ENCODE data around the gene ZNF394. TPM values are rescaled to one million over a fixed set of nuclear protein-coding genes. Genes with fewer than 3 reads are reported as not detected.

ZNF394 gene
- total and polyA plus RNA-seq, 9 donors: 19.2 to 43.8 (median 30.6) TPM

DNA sequence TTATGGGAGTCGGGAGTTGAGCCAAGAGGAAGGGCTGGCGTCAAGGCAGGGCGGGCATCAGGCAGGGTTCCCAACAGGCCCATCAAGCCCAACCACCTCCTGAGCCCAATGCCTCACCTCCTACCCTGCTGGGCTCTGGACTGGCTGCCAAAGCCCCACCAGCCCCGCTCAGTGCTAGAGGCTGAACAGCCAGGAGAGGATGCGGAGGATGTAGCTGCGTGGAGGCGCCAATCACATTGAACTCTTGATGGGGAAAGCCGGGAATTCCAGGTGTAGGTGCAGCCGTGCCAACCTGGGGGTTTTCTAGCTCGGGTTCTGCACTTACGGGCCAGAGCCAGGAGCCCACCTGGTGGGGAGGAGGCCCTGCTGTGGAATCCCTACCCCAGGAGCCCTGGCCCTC lies 47.0 kb downstream of the ZNF394 start:
- H3K36me3 ChIP-seq: no peaks in the 10 kb centered on the region
- no peaks in the 10 kb centered on the region for H3K27me3 ChIP-seq
- no peaks in the 10 kb centered on the region for H3K9me3 ChIP-seq
- intact Hi-C loops (cut with DNase I): no loop called here
- no peaks in the 10 kb centered on the region for H3K4me1 ChIP-seq (ENCODE audit: insufficient read depth)
- no peak for TF ChIP-seq EP300 (IDR thresholded peaks at IDR 0.05)
- TF ChIP-seq, protein P1, sequence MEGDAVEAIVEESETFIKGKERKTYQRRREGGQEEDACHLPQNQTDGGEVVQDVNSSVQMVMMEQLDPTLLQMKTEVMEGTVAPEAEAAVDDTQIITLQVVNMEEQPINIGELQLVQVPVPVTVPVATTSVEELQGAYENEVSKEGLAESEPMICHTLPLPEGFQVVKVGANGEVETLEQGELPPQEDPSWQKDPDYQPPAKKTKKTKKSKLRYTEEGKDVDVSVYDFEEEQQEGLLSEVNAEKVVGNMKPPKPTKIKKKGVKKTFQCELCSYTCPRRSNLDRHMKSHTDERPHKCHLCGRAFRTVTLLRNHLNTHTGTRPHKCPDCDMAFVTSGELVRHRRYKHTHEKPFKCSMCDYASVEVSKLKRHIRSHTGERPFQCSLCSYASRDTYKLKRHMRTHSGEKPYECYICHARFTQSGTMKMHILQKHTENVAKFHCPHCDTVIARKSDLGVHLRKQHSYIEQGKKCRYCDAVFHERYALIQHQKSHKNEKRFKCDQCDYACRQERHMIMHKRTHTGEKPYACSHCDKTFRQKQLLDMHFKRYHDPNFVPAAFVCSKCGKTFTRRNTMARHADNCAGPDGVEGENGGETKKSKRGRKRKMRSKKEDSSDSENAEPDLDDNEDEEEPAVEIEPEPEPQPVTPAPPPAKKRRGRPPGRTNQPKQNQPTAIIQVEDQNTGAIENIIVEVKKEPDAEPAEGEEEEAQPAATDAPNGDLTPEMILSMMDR (IDR thresholded peaks at IDR 0.05): no peak
- TF ChIP-seq POLR2A (IDR thresholded peaks at IDR 0.05): no peak
- WGBS, 3 donors: 77 to 81% (median 80%) methylated on average over 11 of the region's 11 CpGs
- H3K27ac ChIP-seq: no peak overlapping the region
- no peak for DNase-seq
- no peak overlapping the region for H3K4me3 ChIP-seq

DNA sequence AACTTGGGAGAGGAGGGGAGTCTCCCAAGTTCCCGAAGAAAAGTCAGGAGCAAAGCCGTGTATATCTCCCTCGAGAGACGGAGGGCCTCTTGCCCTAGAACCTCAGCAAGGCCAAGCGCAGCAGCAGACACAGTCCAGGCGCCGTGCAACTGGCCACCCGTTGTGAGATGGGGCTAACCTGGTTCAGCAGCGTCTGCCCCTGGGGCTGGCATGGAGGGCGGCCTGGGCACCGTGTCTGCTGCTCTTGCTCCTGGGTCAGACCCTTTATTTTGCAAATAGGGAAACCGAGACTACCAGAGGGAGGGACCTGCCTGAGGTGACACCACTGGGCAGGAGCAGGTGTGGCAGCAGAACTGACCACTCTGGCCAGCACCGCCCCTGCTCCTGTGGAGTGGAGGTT lies 47.5 kb downstream of the ZNF394 start:
- 80 to 84% (median 84%) methylated on average over 13 of the region's 13 CpGs for WGBS, 3 donors
- TF ChIP-seq POLR2A (IDR thresholded peaks at IDR 0.05): no peak
- TF ChIP-seq, protein P1 (IDR thresholded peaks at IDR 0.05): no peak
- no peak for TF ChIP-seq EP300 (IDR thresholded peaks at IDR 0.05)
- H3K36me3 ChIP-seq: no peaks in the 10 kb centered on the region

DNA sequence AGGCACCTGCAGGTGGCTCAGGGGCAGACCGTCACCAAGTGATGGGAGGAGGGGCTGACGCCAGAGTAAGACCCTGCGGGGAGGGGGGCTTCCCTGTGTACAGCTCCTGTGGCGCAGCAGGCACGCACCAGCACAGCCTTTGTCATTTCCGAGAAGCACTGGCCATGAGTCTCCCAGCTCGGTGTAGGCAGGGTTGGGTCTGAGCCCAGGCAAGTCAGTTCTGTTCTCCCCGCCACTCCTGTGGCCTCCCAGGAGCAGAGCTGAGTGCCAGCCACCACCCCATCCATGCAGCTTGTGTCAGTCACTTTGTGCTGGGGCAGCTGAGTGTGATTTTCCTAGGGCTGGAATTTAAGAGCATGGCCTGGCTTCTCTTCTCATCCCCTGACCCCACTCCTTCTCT lies 48.1 kb downstream of the ZNF394 start:
- WGBS, 3 donors: 75 to 85% (median 85%) methylated on average over 8 of the region's 8 CpGs

More for the DNA sequence above, 47.5 kb downstream of the ZNF394 start:
- no peaks in the 10 kb centered on the region for H3K27me3 ChIP-seq
- intact Hi-C loops (cut with DNase I): no loop called here
- no peak for DNase-seq
- H3K4me1 ChIP-seq (ENCODE audit: insufficient read depth): no peaks in the 10 kb centered on the region
- H3K27ac ChIP-seq: no peak overlapping the region
- H3K9me3 ChIP-seq: no peaks in the 10 kb centered on the region
- H3K4me3 ChIP-seq: no peak overlapping the region

DNA sequence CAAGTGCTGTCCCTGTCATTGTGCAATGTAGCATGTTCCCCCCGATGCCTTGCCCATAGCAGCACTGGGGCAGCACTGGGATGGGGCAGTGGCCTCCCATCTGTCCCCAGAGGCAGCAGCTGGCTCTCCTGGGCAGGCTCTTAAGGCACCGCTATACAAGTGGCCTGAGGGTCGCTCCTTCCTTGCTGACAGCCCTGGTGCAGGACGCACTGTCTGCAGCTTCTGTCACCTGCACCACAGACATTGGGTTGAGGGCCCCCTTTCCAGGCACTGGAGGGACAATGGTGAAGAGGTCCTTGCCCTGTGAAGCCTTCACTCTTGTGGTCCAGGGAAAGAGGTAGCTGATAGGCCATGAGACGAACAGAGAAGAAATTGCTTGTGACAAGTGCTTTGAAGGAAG lies 50.8 kb downstream of the ZNF394 start:
- H3K27ac ChIP-seq: no peak overlapping the region
- WGBS, 3 donors: 92 to 96% (median 93%) methylated on average over 5 of the region's 5 CpGs
- TF ChIP-seq EP300 (IDR thresholded peaks at IDR 0.05) (no peak), POLR2A (IDR thresholded peaks at IDR 0.05) (no peak)
- TF ChIP-seq, protein P1 (IDR thresholded peaks at IDR 0.05): no peak
- no peak for DNase-seq
- no peaks in the 10 kb centered on the region for H3K27me3 ChIP-seq
- no peaks in the 10 kb centered on the region for H3K4me1 ChIP-seq (ENCODE audit: insufficient read depth)
- intact Hi-C loops (cut with DNase I): no loop called here
- no peak overlapping the region for H3K4me3 ChIP-seq
- no peaks in the 10 kb centered on the region for H3K36me3 ChIP-seq
- H3K9me3 ChIP-seq: no peaks in the 10 kb centered on the region

More for the DNA sequence above, 48.1 kb downstream of the ZNF394 start:
- DNase-seq: no peak
- H3K27me3 ChIP-seq: no peaks in the 10 kb centered on the region
- no peak overlapping the region for H3K4me3 ChIP-seq
- no peaks in the 10 kb centered on the region for H3K4me1 ChIP-seq (ENCODE audit: insufficient read depth)
- H3K36me3 ChIP-seq: no peaks in the 10 kb centered on the region
- H3K27ac ChIP-seq: no peak overlapping the region
- intact Hi-C loops (cut with DNase I): no loop called here
- no peaks in the 10 kb centered on the region for H3K9me3 ChIP-seq
- TF ChIP-seq, protein P1 (IDR thresholded peaks at IDR 0.05): no peak
- TF ChIP-seq POLR2A (IDR thresholded peaks at IDR 0.05): no peak
- no peak for TF ChIP-seq EP300 (IDR thresholded peaks at IDR 0.05)

Measured in ovary (tissue), 9 donors.